ENCODE results near the gene KL.

Gene KL

DNA sequence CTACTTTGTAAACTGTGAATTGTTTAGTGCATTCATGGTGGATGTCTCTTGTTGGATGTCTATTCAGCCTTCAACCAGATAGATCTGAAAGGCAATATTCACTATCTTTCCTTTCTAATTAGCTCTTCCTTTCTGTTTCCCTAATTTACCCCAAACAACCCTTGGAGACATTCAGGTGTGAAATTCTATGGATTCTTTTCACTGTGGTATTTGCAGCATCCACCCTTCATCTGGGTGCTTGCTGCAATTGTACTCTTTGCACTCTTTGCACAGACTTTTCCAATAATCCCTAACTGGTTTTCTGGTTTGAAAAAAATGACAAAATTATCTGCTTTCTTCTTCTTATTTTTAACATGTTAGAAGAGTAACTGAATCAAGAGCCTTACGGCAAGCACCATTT lies 56.5 kb downstream of the KL start:
- H3K4me3 ChIP-seq (ENCODE audit: low read depth, low read length), result no peak overlapping the region
- no peaks in the 10 kb centered on the region for H3K9me3 ChIP-seq (ENCODE audit: control insufficient read depth, insufficient read depth, low read depth, low read length)
- ChIA-PET POLR2A (no interaction called here), CTCF (no interaction called here)
- no peaks in the 10 kb centered on the region for H3K4me1 ChIP-seq (ENCODE audit: control insufficient read depth, insufficient read depth, low read length)
- peak; percentile 93 for TF ChIP-seq ZNF558 (tag by site-specific recombination; IDR thresholded peaks at IDR 0.05)
- no peak for TF ChIP-seq TRIM28 (IDR thresholded peaks at IDR 0.05; ENCODE audit: borderline replicate concordance, low read length)
- H3K27ac ChIP-seq (ENCODE audit: extremely low read depth, low read depth, low read length), result no peak overlapping the region
- no peaks in the 10 kb centered on the region for H3K36me3 ChIP-seq (ENCODE audit: control insufficient read depth in 2 of 2, insufficient read depth in 1 of 2, low read length in 2 of 2)

- ChIA-PET POLR2A (no interaction called here), CTCF (no interaction called here)
- no peak overlapping the region for H3K4me3 ChIP-seq (ENCODE audit: low read depth, low read length)
- TF ChIP-seq BCL6B (tag by site-specific recombination; IDR thresholded peaks at IDR 0.05) (no peak), ZNF174 (tag by site-specific recombination; IDR thresholded peaks at IDR 0.05) (no peak), WT1 (tag by site-specific recombination; IDR thresholded peaks at IDR 0.05) (no peak), ZNF132 (tag by site-specific recombination; IDR thresholded peaks at IDR 0.05; ENCODE audit: borderline replicate concordance) (no peak), ZXDB (tag by site-specific recombination; IDR thresholded peaks at IDR 0.05) (no peak), ZNF837 (tag by site-specific recombination; IDR thresholded peaks at IDR 0.05) (no peak), GLIS2 (tag by site-specific recombination; IDR thresholded peaks at IDR 0.05) (no peak), ZNF521 (tag by site-specific recombination; IDR thresholded peaks at IDR 0.05) (no peak), ZNF548 (tag by site-specific recombination; IDR thresholded peaks at IDR 0.05) (no peak), EGR2 (tag by site-specific recombination; IDR thresholded peaks at IDR 0.05; ENCODE audit: low read depth) (no peak), ZNF843 (tag by site-specific recombination; IDR thresholded peaks at IDR 0.05) (no peak), SETDB1 (IDR thresholded peaks at IDR 0.05; ENCODE audit: insufficient read length, low read length) (no peak), ZNF157 (tag by site-specific recombination; IDR thresholded peaks at IDR 0.05) (no peak), ZNF701 (tag by site-specific recombination; IDR thresholded peaks at IDR 0.05) (no peak), ZSCAN30 (tag by site-specific recombination; IDR thresholded peaks at IDR 0.05) (no peak), ZNF366 (tag by site-specific recombination; conservative IDR thresholded peaks at IDR 0.05) (no peak), REPIN1 (tag by site-specific recombination; IDR thresholded peaks at IDR 0.05; ENCODE audit: low read depth) (no peak)
- TF ChIP-seq, protein P1, sequence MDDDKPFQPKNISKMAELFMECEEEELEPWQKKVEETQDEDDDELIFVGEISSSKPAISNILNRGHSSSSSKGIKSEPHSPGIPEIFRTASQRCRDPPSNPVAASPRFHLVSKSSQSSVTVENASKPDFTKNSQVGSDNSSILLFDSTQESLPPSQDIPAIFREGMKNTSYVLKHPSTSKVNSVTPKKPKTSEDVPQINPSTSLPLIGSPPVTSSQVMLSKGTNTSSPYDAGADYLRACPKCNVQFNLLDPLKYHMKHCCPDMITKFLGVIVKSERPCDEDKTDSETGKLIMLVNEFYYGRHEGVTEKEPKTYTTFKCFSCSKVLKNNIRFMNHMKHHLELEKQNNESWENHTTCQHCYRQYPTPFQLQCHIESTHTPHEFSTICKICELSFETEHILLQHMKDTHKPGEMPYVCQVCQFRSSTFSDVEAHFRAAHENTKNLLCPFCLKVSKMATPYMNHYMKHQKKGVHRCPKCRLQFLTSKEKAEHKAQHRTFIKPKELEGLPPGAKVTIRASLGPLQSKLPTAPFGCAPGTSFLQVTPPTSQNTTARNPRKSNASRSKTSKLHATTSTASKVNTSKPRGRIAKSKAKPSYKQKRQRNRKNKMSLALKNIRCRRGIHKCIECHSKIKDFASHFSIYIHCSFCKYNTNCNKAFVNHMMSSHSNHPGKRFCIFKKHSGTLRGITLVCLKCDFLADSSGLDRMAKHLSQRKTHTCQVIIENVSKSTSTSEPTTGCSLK (tag by site-specific recombination; IDR thresholded peaks at IDR 0.05), result no peak
- H3K9me3 ChIP-seq (ENCODE audit: control insufficient read depth, insufficient read depth, low read depth, low read length), result no peaks in the 10 kb centered on the region
- H3K27ac ChIP-seq (ENCODE audit: extremely low read depth, low read depth, low read length), result no peak overlapping the region
- no peaks in the 10 kb centered on the region for H3K4me1 ChIP-seq (ENCODE audit: control insufficient read depth, insufficient read depth, low read length)
- no peaks in the 10 kb centered on the region for H3K36me3 ChIP-seq (ENCODE audit: control insufficient read depth in 2 of 2, insufficient read depth in 1 of 2, low read length in 2 of 2)
Observed at GRCh38 chr13:33073338-33073737, 57.1 kb downstream of the KL start.

All from HEK293 (cell line).